HG03571 (cell line): ENCODE data around the gene ZFHX3.

Source experiments
- ATAC-seq: cut with Tn5 transposase; IDR thresholded peaks from one replicate; pipeline ENCODE4 v1.9.1; 2021; ENCODE audit not compliant: unreplicated experiment

ZFHX3 gene

DNA sequence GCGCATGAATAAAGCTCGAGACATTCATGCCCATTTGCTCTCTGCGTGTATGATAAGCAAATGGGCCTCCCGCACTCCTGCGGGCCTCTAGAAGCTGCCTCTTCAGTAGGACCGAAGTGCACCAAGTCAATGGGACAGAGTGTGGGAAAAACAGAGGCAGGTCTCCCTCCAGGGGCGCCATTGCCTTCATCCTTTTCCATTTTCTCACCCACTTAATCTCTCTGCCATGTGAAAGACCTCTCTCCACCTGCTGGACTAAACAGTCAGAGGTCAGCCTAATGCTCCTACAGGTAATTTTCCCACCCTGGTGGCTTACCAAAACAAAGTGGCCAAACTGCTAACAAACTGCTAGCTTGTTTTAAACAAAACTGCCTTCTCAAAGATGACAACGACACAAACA is 210.9 kb downstream of the ZFHX3 start:
- ATAC-seq = no peak

DNA sequence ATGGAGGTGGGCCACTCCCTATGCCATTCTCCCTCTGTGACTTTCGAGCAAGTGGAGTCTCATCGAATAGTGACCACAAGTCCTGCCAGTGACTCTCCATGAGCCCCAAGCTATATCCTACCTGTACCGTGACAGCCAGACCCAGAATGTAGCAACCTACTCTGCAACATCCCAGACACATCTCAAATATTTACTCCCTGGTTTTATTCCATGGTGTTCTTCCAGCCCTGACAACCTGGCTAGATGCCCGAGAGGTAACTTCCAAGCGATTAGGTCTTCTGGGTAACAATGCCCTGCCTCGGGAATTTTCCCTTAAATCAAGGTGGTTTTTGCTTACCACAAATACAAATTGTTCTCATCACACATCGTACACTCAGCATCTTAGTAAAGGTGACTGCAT is 211.7 kb downstream of the ZFHX3 start:
- ATAC-seq = no peak

DNA sequence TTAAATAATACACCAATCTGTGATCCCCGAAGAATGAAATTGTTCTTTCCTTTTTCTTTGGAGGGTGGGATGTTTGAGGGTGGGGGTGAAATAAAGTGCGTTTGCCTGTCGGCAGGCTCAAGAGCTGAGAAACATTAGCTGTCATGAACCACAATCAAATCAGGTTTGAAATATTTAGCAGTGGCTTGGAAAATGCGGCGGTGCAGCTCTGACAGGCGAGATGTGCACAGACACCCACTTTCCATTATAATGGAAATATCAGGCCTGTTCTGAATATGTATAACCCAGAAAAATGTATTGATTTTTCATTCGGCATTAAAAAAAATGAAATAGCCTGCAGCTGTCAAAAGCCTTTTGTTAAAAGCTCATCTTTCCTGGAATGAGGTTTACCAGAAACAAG is 212.8 kb downstream of the ZFHX3 start:
- ATAC-seq = no peak

DNA sequence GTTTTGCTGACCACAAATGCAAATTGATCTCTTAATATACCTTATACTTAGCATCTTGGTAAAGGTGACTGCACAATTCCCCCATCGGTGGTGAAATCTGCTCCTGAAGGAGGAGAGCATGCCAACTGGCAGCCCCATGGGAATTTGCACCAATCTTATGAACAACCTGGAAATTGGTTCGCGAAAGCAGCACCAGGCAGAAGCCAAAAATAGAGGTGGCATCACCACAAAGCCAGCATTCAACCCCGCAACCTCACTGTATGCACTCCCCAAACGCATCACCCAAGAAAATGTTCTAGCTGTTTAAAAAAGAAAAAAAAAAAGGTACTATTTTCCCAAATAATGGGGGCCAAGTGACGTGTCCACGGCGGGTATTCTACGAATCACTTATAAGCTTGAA is 213.4 kb downstream of the ZFHX3 start:
- ATAC-seq = no peak

DNA sequence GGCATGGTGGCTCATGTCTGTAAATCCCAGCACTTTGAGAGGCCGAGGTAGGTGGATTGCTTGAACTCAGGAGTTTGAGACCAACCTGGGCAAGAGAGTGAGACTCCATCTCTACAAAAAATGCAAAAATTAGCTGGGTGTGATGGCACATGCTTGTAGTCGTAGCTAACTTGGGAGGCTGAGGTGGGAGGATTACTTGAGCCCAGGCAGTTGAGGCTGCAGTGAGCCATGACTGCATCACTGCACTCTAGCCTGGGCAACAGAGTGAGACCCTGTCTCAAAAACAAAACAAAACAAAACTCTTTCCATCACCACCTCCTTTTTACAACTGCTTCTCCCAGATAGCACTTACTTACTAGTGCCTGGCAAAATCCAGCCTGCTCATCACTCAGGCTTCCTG is 214.0 kb downstream of the ZFHX3 start:
- no peak for ATAC-seq

DNA sequence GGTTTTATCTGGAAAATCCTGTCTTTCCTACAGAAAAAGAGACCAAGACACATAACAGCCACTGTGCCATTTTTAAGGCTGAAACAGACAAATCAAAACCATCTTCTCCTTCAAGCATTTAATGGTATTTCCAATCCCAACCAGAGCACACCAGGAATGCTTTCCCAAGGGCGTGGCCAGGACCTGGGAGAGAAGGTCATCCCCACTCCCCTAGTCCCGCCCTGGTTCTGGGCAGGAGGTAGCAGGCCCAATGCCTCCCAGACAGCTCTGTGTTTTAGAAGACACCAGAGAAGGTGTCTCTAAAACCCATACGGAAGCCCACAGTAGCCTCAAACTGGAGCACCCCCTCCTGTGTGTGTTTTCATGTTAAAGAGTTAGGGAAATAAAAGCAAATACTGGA is 214.4 kb downstream of the ZFHX3 start:
- ATAC-seq = no peak

DNA sequence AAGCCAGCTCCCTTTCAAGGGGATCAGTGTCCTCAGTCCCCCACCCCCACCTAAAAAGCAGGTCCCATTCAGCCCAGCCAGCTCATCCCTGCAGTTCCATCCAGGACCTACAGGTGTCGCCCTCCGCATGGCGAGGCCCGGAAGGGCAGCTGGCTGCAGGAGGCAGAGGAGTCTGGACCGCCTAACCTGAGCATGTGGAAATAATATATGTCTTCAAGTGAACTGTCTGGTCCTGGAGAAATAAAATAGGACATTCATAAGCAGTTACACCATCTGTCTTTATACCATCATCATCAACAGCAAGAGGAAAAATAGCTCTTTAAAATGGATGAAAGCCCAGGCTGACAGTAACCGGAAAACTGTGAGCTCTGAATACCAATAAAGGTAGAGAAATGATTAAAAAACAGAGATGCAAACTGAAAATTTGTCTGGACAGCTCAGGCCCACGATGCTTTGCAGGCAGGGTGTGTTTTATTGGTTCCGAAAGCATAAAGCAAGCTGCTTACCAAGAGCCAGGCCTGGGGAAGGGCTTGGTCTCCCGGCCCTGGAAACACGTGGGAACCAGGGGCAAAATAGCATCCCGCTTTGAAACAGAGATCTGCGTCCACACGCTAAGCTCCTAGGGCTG is 215.2 kb downstream of the ZFHX3 start:
- ATAC-seq = peak; percentile 65

DNA sequence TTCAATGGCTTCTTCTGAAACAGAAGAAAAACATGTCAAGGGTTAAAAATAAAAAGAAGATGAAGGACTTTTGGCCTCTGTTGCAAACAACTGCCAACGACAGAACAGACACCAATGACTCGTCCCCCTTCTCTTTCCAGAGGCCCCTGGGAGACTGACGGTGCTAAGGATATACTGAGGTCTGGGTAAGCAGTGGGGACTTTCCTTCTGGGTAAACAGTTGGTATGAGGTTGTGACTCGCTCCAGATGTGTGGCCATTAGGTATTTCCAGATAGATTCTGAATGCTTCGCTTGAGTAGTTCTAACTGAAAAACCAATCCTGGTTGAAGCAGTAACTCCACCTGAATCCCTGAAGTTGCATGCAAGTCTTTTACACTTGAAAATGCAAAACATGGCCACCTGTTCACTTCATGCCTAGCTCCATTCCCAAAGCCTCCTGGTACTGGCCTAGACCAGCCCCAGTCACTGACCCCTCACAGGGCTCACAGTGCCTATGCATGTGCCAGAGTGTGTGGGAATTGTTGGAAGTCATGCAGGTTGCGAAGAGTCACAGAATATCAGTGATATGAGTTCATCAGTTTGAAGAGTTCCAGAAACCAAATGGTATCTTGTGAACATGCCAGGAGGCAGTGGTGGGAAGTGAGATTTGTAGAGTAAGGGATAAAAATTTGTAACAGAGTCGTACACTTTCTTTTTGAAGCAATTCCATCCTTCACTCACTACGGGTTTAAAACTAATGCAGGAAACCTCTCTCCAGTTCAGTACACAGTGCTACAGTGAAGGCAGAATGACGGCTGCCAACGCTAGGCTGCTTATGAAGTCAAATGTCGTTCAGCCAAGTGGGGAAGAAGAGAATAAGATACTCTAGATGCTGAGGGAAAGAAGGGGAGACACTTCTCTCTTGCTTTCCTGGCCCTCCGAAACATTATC is 217.8 kb downstream of the ZFHX3 start:
- no peak for ATAC-seq

DNA sequence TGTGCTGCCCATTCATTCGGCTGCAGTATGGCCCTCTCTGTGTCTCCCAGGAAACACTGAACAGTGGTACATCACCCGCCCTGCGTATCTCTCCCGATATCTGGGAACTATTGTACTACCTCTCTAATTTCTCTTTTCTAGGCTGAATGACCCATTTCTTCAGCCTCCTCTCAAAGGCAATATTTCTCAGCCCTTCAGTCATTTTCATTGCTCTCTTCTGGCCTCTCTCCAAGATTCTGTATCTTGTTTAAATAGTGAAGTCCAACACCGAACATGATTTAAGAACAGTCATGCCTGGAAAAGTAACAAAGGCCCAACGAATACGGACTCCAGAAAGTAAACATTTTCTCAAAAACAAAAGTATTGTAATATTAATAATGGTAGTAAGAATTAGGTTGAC is 220.1 kb downstream of the ZFHX3 start:
- no peak for ATAC-seq

DNA sequence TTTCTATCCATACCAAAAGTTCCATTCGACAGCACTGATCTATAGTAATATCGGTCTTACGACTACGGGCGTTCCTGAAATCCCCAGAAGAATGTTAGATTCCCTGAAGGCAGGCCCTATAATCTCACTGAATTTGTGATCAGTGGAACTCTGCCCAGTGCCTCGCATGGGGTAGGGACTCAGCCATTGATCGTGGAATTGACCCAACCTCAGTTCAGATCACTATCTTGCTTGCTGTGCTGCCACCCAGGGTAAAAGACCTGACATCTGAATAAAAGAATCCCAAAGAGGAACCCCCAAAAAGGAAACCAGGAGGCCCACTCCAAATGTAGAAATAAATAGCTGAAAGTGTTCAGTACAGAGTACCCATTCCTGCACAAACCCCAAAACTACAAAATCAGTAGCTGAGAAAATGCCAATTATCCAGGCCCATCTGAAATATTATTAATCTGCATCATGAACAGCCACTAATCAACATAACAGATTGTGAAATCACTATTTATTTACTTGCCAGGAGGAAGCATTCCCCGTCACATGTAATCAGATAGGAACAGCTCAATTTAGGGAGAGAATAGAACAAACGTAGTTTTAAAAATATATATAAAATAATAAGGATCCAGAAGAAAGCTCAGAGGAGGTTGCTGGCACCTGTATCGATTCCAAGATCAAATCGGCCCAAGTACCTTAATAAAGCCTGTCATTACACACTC is 221.9 kb downstream of the ZFHX3 start:
- ATAC-seq = no peak

DNA sequence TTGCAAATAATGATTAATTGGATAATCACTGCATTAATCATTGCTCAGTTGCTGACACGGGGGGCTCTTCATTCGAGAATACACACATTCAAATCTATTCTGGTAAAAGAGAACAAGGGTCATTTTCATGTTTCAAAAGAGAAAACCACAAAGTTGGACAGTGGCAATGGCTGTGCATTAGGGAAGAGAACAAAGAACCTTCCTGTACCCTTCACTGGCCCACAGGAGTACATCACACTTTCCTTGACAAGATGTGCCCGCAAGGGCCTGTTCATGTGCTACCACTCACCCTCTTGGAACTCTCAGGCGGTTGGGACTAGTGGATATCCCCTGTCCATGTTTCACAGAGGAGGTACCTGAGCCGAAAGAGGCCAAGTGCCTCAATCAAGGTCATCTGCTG is 223.2 kb downstream of the ZFHX3 start:
- no peak for ATAC-seq

DNA sequence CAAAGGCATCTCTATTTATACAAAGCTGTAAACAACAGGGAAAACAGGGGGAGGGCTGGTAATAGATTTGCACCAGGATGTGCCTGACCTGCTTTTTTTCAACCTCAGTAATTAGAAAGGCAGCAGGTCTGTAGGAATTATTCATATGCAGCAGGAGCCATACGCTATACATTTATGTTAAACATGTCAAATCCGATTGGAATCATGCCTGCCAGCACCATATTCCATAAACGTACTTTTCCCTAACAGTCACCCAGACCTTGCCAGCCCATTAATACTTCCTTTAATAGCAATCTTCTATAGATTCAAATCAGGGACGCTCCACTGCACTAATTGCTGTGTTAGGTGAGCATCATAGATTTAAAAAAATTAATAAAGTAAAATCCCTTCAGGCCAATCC is 223.9 kb downstream of the ZFHX3 start:
- ATAC-seq = no peak

DNA sequence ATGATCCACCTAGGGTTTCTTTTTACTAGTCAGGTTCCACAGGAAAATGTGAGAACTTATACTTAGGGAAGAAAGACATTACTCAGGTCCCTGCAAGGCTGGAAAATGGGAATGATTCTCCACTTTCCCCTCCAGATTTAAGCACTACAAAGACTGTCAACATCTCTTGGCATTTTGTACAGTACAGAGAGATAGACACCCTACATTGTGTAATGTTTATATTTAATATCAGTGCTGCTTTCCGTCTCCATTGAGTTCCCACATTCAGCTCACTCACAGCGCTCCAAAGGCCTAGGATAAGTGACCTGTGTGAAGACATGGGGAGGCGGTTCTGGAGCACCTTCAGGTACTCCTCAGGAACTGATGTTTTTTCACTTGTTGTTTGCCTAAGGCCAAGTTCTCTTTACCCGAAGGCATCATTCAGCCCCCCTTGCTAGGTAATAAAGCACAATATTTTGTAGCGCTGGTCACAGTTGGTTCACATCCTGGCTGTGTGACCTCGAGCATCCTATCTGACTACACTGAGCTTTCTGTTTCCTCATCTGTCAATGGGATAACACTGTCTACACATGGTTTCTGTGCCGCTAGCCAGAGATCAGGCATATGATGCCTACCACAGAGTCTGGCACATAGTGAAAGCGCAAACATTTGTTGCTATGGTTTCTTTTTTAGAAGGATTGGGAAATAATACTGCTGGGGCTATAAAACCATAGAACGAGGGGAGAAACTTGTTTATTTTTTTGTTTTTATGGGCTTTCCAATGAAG is 226.6 kb downstream of the ZFHX3 start:
- ATAC-seq = no peak

DNA sequence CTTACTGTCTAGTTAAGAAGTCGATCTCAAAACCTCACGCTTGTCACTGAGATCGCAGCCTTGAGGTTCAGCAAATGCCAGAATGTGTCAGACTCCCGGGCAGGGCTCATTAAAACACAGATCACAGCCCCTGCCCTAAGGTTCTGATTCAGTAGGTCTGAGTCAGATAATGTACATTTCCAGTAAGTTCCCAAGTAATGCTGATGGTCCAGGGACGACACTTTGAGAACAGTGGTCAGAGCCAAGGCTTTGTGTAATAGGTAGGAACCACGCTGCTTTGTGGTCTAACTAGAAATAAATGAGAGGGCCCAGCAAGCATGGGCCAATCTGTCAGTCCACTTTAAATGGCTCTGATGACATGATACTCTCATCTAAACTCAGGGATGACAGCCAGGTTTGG is 228.6 kb downstream of the ZFHX3 start:
- no peak for ATAC-seq

DNA sequence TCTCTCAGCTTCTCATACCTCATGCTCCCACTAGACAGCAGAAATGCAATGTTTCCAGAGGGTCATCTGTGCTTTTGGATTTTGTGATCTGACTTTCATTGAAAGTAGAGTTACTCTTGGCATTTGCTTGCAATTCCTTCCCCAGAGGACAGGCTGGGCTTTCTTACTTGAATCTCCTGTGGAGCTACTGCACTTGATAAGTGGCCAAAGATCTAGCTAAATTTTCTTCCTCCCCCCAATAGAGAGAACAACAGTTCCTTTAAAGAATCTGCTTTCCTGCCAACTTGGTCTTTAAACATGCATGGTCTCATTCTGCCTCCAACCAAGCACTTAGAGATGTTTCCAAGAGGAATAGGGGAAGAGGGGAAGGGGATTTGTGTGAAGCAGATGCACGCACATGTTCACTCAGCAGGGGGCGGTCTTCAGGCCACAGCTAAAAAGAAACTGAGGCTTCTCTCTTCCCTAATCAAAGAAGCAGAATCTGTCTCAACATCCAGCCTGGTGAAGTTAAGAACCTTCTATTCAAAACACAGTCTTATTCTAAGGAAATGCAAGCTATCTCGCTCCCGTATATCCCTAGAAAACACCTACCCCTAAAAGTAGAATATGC is 229.6 kb downstream of the ZFHX3 start:
- no peak for ATAC-seq

DNA sequence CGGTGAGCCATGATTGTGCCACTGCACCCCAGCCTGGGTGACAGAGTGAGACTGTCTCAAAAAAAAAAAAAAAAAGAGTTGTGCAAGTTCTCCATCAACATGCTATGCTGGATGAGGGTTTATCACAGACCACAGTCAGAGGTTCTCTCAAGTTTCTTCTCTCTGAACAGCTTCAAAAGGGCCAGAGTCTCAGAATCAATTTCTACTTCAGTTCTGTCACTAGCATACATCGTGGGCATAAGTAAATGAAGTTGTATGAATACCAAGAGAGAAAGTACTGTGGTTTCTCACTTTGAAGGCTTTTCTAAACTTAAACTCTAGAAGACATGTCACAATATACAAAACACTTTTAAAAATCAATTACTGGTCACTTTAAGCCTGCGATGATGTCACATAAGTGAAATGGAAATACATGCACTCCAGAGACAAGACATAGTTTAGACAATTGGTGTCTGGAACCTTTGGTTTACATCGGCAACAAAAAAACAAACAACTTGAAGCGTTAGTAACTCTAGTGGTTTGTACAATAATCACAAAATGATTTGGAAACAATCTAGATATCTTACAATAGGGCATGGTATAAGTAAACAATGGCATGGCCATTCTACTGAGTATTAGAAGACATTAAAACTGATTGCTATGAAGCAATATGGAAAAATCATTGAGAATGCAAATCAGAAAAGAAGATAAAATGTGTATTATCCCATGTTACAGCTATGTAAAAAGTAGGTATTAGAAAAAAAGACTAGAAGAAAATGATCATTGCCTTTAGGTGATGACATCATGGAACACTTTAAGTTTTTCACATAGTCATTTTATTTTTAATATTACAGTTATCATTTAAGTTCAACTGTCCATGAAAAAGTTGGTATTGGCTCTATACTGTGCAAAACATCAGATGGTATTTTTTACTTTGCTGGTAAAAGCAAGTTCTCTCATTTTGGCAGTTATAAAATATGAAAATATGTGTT is 232.3 kb downstream of the ZFHX3 start:
- no peak for ATAC-seq

DNA sequence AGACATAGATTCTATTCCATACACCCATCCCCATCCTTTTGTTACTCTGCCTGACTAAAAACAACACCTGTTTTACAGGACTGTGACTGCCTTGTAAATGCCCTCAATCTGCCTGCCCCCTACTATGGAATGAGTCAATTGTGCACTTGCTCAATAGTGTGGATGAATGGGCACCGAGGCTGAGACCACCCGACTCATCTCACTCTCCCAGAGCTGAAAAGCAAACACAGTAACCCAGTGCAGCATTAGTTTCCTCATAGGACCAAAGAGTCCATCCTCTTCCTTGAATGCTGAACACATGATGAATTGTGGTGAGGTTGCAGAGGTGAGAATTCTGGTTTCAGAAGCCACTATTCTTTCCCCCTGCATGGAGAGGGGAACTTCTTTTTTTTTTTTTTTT is 233.7 kb downstream of the ZFHX3 start:
- ATAC-seq = no peak

DNA sequence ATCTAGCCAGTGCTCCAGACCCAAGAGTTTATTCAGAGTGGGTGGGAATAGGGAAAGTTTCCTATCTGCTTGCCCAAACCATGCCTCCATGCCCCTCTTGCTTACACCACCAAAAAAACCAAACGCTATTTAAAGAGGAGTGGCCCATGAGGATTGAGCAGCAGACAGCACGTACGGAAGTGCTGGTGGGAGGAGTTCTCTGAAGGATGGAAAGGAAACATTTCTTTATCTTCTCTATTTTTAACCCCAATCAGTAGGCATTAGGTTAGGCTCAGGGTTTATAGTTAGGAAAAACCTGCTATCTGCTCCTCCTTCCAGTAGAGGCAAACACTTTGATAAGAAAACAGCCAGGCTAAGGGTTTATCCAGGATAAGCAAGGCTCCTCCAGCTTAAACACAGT is 235.3 kb downstream of the ZFHX3 start:
- no peak for ATAC-seq

DNA sequence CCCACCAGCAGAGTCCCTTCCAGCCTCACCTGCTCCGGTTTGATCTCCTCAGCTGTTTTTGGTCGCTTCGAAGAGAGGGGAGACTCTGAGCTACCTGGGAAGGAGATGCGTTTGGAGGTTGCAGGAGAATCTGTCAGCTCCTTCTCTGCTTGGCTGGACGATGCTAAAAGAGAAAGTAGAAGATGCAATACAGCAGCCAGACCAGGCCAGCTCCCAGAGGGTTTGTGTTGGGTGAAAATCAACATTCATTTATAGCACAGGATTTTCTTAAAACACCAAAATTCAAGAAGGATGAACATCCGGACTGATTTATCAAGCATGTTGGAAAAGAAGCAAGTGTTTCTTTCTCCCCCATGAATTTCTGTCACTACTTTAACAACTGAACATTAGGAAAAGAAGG is 236.1 kb downstream of the ZFHX3 start:
- no peak for ATAC-seq
